Left renal cortex interstitium (tissue), 4 donors: ENCODE results near the gene ABI3BP. TPM values are rescaled to one million over a fixed set of nuclear protein-coding genes. Genes with fewer than 3 reads are reported as not detected.

Experiments used
- DNase-seq, 4 donors: peaks; one replicate each; pipeline ENCODE4 v3.0.0-alpha.2; 2013; ENCODE audit warnings: low read depth in 4 of 4, low spot score in 2 of 4, missing footprints in 1 of 4
- polyA plus RNA-seq, 4 donors: library from polyadenylated mRNA; unstranded; fragments of 120-200 nt; gene quantifications; one replicate each; pipeline ENCODE4 v1.2.1, GENCODE V29; 2013; ENCODE audit not compliant: insufficient read length in 4 of 4

ABI3BP gene
- polyA plus RNA-seq, 4 donors: 16.4 to 37.8 (median 25.7) TPM

- no peak for DNase-seq
These were observed 213.1 kb downstream of the ABI3BP start for GRCh38 chr3:100780071-100780622.

- no peak for DNase-seq
These were observed 213.7 kb downstream of the ABI3BP start for GRCh38 chr3:100779480-100779879.

- no peak for DNase-seq
These were observed 215.9 kb downstream of the ABI3BP start for GRCh38 chr3:100777271-100777670.

DNA sequence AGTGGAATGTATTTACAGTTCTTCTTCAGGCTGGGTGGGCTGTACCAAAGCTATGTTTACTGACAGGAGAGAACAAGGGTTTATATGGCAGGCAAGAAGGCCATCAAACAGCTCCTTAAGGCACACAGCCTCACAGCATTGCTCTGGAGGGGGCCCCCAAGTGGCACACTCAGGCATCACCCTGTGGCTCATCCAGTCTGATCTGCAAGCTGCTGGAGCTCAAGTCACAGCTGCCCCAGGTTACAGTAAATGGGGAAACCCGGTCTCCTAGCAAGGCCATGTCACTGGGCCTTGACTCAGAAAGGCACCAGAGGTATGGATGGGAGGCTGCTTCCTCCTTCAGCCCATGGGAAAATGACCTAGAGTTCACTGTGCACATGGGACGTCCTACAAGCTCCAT lies 216.5 kb downstream of the ABI3BP start:
- no peak for DNase-seq

GRCh38 chr3:100776097-100776729 lies 217.0 kb downstream of the ABI3BP start:
- DNase-seq: no peak

- DNase-seq: no peak
These were observed 217.6 kb downstream of the ABI3BP start for GRCh38 chr3:100775669-100776068.

- DNase-seq: no peak
These were observed 218.0 kb downstream of the ABI3BP start for GRCh38 chr3:100775226-100775625.

GRCh38 chr3:100769693-100770092 lies 223.5 kb downstream of the ABI3BP start:
- DNase-seq: no peak

- no peak for DNase-seq
These were observed 227.2 kb downstream of the ABI3BP start for GRCh38 chr3:100766069-100766468.

- DNase-seq: no peak
These were observed 227.7 kb downstream of the ABI3BP start for GRCh38 chr3:100765437-100765975.

GRCh38 chr3:100761951-100762350 lies 231.3 kb downstream of the ABI3BP start:
- no peak for DNase-seq

- DNase-seq: no peak
These were observed 231.8 kb downstream of the ABI3BP start for GRCh38 chr3:100761211-100761942.

DNA sequence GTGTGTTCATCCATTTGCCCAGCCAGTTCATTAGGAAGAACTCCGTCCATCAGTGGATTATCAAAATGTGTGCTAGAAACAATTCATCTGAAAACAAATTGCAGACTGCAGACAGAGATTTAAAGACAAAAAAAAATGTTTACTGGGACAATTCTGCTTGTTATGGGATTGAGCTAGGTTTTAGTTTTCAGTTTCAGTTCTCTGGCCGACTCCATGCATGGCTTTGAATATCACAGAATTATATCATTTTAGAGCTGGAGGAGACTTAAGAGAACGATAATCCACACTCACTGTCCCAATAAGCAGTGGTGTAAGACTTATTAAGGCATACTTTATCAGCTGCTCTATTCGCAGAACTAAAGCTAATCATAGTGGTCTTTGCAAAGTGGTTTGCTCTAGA lies 232.8 kb downstream of the ABI3BP start:
- DNase-seq: no peak

DNA sequence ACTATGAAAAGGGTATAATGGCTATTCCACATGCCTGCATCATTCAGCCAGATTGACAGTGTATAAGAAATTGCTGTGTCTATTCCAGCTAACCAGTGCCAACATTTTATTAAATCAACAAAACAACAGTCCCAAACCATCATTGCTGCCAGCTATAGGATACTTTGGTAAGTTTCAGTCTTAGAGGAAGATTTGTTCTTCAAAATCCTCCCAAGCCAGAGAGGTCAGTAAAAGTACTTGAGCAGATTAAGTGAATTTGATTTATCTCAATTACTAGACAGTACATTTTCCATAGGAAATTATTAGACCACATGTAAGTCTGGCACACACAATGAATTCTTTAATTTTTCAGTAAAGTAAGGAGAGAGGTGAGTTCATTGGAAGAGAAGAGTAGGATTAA lies 233.3 kb downstream of the ABI3BP start:
- no peak for DNase-seq

GRCh38 chr3:100759159-100759558 lies 234.1 kb downstream of the ABI3BP start:
- DNase-seq: no peak

DNA sequence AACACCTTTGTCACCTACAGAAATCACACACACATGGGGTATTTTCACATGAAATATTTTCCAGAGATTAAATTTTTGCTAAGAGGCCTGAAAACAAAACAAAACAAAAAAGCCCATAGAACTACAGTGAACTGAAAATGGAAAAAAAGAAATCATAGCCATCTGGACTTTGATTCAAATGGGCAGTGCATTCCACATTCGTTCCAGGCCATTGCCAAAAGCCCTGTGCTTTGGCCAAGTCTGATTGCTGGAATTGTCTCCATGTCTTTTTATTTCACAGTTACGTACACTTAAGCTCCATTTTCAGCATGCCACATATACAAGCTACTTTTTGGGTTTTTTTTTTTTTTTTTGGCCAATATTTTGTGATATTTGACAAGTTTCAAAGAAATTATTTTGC lies 236.8 kb downstream of the ABI3BP start:
- no peak for DNase-seq

DNA sequence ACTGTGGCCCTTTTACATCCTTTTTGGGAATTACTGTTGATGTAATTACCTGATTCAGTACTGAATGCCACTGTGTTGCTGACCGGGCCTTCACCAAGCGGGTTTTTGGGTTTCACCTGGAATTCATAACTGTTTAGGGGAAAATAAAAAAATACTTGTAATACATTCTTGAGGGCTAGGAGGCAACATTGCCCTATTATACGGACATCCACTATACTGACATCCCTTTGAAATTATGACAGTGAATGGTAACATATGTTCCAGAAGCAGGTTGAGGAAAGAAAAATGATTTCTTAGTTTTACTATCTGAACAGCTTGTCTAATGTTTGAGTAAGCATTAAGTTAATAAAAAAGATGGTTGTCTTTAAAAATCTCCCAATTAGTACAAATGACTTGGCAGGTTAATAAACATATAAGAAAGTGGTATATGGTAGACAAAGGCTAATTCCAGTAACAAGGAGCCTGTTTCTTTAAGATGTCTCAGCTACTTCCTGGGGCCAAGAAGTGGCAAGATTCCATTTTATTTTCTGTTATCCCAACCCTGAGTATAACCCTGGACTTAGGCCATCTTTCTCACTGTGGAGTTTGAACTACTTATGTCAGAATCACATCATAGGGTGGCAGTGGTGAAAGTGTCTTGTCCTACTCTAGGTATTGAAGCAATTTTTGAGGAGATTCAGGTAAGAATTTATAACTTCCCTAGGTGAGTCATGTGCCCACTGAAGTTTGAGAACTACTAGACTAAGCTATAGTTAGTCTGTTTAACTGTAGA lies 238.5 kb downstream of the ABI3BP start:
- no peak for DNase-seq

GRCh38 chr3:100753846-100754245 lies 239.4 kb downstream of the ABI3BP start:
- no peak for DNase-seq

DNA sequence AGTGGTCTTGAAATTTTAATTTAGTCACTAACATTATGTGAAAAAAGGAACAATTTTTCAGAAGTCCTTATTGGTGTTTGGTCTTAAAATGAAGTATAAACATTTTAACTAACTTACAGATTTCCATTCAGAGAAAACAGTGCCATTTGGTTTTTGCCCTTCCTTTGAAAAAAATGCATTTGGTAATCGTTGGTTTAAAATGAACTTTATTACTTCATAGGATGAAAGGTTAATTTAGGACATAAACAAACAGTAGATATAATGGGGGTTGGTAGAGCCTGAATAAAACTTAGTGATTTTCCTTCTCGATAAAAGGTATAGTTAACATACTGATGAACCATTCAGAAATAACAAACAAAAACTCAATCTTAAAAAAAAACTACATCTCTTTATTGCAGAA lies 244.3 kb downstream of the ABI3BP start:
- no peak for DNase-seq

- DNase-seq: no peak
These were observed 245.0 kb downstream of the ABI3BP start for GRCh38 chr3:100748220-100748619.

- DNase-seq: no peak
These were observed 247.1 kb downstream of the ABI3BP start for GRCh38 chr3:100746092-100746491.
